Left lung (tissue), 10 donors: ENCODE results near the gene CYP3A5. TPM values are rescaled to one million over a fixed set of nuclear protein-coding genes. Genes with fewer than 3 reads are reported as not detected.
"Not testable (repeated sequence)": the region's sequence is repeated elsewhere in the genome, so short reads cannot be mapped to it uniquely, and the experiment has no call there.

ENCODE experiments used
- ATAC-seq: fragments of 200-7000 bp; cut with Tn5 transposase; one replicate; pipeline ENCODE4 v1.9.1; 2020; ENCODE audit warnings: moderate library complexity
- DNase-seq, 4 donors: peaks; one replicate each; pipeline ENCODE4 v3.0.0-alpha.2; 2013 to 2020
- H3K27ac ChIP-seq, 2 donors: fragments of 200-600 bp; sonication (generic) in 1 of 2; one replicate each; pipeline versions ENCODE4 v1.5.0 to v1.8.0; 2020 to 2021
- H3K27me3 ChIP-seq, 2 donors: fragments of 200-600 bp; sonication (generic) in 1 of 2; one replicate each; pipeline versions ENCODE4 v1.5.0 to v1.8.0; 2020 to 2021
- H3K36me3 ChIP-seq, 2 donors: fragments of 200-600 bp; sonication (generic) in 1 of 2; one replicate each; pipeline versions ENCODE4 v1.5.0 to v1.8.0; 2020 to 2021
- H3K4me1 ChIP-seq, 2 donors: fragments of 200-600 bp; one replicate each; pipeline ENCODE4 v1.8.0; 2021
- H3K4me3 ChIP-seq, 2 donors: fragments of 200-600 bp; sonication (generic) in 1 of 2; one replicate each; pipeline versions ENCODE4 v1.5.0 to v1.8.0; 2020 to 2021; ENCODE audit warnings: mild to moderate bottlenecking in 1 of 2
- H3K9me3 ChIP-seq, 2 donors: fragments of 200-600 bp; sonication (generic) in 1 of 2; one replicate each; pipeline versions ENCODE4 v1.5.0 to v1.8.0; 2020 to 2021
- intact Hi-C, 2 donors: fragments of 100-400 bp; cut with DNase I; formaldehyde crosslinking; loops; one replicate each; pipeline versions ENCODE4 v1.11.2 to v1.14.2; 2022
- polyA plus RNA-seq, 6 donors: library from polyadenylated mRNA; unstranded; fragments of 120-200 nt; gene quantifications; one replicate each; pipeline ENCODE4 v1.2.1, GENCODE V29; 2013; ENCODE audit not compliant: insufficient read length in 6 of 6
- total RNA-seq, 2 donors: library from RNA; stranded (reverse); fragmentation: NEBNext Ultra II Directional; extraction: Animal tissue kit (Norgen Biotek cat#: 25700); gene quantifications; one replicate each; pipeline ENCODE4 v1.2.1, GENCODE V29; 2021
- TF ChIP-seq, protein P1 (sequence below), 2 donors: fragments of 200-600 bp; sonication (generic) in 1 of 2; IDR thresholded peaks; one replicate each; pipeline versions ENCODE4 v1.5.0 to v1.8.0; 2021; ENCODE audit warnings: antibody characterized with exemption in 2 of 2
- donor health status: DM: no; HTN: yes; CAD: no.
- donor health status: DM: no; HTN: no; CAD: no.

Gene CYP3A5
- total and polyA plus RNA-seq, 8 donors: 5.7 to 29.5 (median 17.5) TPM

DNA sequence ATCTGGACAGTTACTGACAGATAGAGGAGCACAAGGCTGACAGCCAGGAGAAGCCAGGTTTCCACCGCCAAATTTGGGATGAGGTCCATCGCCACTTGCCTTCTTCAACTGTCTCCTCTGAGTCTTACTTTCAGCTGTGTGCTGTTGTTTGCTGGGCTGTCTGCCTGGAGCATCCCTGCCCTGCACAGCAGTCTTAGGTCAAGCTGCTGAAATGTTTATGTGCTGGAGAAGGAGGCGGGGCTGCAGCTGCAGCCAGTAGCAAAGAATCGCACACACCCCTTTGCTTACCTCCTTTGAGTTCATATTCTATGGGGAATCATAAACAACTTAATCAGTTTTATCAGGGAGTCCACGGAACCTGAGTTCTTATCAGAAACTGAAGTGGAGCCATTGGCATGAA is 20.1 kb upstream of the CYP3A5 start:
- H3K27me3 ChIP-seq: no peaks in the 10 kb centered on the region
- no peak overlapping the region for H3K4me3 ChIP-seq
- ATAC-seq: peak; percentile 51
- no peaks in the 10 kb centered on the region for H3K36me3 ChIP-seq
- H3K27ac ChIP-seq: peak overlapping the region in 1 of 2 donors; percentile 33
- no peaks in the 10 kb centered on the region for H3K4me1 ChIP-seq
- intact Hi-C loops: no loop called here
- TF ChIP-seq, protein P1, sequence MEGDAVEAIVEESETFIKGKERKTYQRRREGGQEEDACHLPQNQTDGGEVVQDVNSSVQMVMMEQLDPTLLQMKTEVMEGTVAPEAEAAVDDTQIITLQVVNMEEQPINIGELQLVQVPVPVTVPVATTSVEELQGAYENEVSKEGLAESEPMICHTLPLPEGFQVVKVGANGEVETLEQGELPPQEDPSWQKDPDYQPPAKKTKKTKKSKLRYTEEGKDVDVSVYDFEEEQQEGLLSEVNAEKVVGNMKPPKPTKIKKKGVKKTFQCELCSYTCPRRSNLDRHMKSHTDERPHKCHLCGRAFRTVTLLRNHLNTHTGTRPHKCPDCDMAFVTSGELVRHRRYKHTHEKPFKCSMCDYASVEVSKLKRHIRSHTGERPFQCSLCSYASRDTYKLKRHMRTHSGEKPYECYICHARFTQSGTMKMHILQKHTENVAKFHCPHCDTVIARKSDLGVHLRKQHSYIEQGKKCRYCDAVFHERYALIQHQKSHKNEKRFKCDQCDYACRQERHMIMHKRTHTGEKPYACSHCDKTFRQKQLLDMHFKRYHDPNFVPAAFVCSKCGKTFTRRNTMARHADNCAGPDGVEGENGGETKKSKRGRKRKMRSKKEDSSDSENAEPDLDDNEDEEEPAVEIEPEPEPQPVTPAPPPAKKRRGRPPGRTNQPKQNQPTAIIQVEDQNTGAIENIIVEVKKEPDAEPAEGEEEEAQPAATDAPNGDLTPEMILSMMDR (IDR thresholded peaks at IDR 0.05): no peak
- no peak for DNase-seq
- H3K9me3 ChIP-seq: no peaks in the 10 kb centered on the region

DNA sequence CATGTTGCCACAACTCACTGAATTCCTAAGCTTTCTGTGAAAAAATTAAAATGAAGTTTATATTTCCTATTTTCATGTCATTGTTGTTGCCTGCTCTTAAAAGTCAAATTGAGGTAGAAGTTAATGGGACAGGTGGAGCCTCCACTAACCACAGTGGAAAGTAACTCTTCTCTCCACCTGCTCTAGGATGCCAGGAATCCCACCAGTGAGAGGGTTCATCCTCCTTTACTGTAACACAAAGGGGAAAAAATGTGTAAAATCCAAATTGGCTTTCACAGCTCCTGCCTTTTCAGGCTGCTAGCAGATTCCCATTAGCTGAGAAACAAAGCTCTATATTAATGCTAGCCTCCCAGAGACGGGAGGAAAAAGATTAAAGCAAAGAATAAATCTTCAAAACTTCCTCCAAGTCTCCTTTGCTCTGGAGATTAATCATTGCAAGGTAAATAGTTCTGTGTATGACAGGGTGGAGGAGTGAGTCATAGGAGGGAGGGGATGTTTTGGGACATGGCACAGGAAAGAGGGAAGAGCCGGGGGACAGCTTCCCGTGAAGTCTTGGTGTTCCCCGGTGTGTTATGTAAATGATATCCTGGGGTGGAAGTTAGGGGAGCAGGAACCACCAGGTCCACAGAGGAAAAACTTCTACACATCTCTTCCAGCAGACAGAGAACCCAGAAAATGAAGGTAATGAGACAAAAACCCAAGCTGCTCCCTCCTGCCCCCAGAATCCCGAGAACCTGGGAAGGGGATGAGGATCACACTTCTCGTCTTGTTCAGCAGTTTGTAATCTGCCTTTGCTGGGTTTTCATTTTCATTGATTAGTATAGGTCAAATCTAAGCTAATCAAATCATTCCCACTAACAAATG is 19.3 kb upstream of the CYP3A5 start:
- peak overlapping the region in 1 of 2 donors; percentile 33 for H3K27ac ChIP-seq
- DNase-seq, H3K36me3 ChIP-seq, H3K27me3 ChIP-seq, intact Hi-C loops, H3K4me3 ChIP-seq, H3K4me1 ChIP-seq, H3K9me3 ChIP-seq: not testable (repeated sequence)
- ATAC-seq: peak; percentile 87

DNA sequence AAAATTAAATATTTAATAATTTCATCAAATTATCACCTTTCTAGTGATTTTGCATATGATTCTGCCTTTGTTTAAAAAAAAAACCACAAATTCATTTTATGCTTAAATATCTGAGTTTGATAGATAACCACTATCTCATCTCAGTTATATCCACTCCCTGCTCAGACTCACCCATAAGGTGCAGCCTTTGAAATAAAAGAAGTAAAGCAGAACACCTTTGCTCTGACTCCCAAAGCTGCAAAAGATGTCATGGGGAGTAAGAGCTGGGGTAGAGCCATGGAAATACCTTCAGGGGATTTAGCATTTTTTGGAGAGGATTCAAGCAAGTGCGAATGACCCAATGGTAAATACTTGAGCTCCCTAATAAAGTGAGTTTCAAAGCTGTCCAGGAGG is 15.1 kb upstream of the CYP3A5 start:
- no peaks in the 10 kb centered on the region for H3K27me3 ChIP-seq
- no peak for ATAC-seq
- TF ChIP-seq, protein P1 (IDR thresholded peaks at IDR 0.05): no peak
- intact Hi-C loops: no loop called here
- peaks cover 0 to 9% of the 10 kb centered on the region in 2 donors for H3K9me3 ChIP-seq
- H3K27ac ChIP-seq: no peak overlapping the region
- DNase-seq: no peak
- no peaks in the 10 kb centered on the region for H3K4me1 ChIP-seq
- H3K36me3 ChIP-seq: no peaks in the 10 kb centered on the region
- no peak overlapping the region for H3K4me3 ChIP-seq

DNA sequence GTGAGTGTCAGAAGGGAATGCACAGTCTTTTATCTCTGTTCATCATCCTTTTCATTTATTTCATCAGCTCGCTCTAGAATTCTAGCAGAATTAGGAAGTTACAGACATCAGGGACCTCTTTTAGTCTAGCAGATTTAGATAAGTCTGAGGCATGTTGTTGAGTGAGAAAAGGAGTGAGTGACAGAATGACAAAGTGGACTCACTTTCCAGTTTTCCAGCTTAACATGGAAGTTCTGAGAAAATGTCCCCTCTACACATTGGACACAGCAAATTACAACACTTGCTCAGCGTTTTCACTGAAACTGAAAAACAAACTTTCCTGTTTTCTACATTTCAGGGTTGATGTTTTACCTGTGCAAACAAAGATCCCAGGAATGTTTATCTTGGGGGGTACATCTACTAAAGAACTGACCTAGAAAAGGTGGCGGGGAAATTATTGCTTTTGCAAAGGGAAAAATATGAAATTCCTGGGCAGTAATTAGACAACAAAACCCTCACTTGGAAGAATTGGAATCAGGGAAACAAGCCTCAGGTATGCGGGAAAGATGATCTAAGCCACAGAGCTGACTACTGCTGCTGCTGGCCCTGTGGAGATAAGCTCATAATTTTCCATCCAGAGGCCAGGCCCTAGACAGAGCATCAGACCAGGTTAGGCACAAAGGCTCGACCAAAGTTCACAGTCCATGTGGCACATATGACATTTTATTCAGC is 14.6 kb upstream of the CYP3A5 start:
- H3K4me1 ChIP-seq: no peaks in the 10 kb centered on the region
- no peaks in the 10 kb centered on the region for H3K36me3 ChIP-seq
- TF ChIP-seq, protein P1 (IDR thresholded peaks at IDR 0.05): no peak
- DNase-seq (no peak), ATAC-seq (peak; percentile 47)
- no peaks in the 10 kb centered on the region for H3K27me3 ChIP-seq
- no peak overlapping the region for H3K27ac ChIP-seq
- intact Hi-C loops: no loop called here
- peaks cover 0 to 13% of the 10 kb centered on the region in 2 donors for H3K9me3 ChIP-seq
- H3K4me3 ChIP-seq: no peak overlapping the region

DNA sequence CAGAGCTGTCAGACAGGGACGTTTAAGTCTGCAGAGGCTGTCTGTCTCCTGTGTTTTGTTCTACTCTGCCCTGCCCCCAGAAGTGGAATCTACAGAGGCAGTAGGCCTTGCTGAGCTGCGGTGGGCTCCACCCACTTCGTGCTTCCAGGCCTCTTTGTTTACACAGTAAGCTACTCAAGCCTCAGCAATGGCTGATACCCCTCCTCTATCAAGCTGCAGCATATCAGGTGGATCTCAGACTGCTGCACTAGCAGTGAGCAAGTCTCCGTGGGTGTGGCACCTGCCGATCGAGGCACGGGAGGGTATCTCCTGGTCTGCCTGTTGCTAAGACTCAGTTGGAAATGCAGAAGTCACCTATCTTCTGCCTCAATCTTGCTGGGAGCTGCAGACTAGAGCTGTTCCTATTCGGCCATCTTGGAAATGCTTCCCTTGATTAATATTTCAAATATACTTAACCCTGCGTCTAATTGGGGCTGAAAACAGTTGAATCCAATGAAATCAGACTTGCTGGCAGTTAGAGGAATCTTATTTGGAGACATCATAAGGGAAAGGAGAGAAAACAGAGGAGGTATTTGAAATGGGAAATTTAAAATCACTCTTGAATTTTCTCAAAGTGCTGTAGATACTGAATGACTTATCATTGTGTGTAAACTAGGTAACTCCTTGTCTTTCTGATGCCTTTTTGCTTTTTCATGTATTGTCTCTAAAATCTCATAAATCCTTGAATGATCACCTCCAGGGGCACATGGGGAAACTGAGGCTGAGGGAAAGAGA is 13.8 kb upstream of the CYP3A5 start:
- ATAC-seq (peak; percentile 90), DNase-seq (peak in 3 of 4 donors; percentile 43 to 50 (median 43))
- TF ChIP-seq, protein P1 (IDR thresholded peaks at IDR 0.05): no peak
- intact Hi-C loops: no loop called here
- Histone ChIP-seq H3K27ac (no peak overlapping the region), H3K9me3 (peaks cover 0 to 13% of the 10 kb centered on the region in 2 donors), H3K27me3 (no peaks in the 10 kb centered on the region), H3K4me1 (no peaks in the 10 kb centered on the region), H3K4me3 (no peak overlapping the region), H3K36me3 (no peaks in the 10 kb centered on the region)
